Epithelial cell of alveolus of lung (primary cell): ENCODE results near the gene AGL. TPM values are rescaled to one million over a fixed set of nuclear protein-coding genes. Genes with fewer than 3 reads are reported as not detected.

ENCODE experiments used
- total RNA-seq: library from RNA; depleted of rRNA; stranded (reverse); fragments of >200 nt; gene quantifications from 2 replicates; pipeline ENCODE4 v1.2.1, GENCODE V29; 2015

Gene AGL
- 5.6 and 6.5 TPM in 2 replicates for total RNA-seq

DNA sequence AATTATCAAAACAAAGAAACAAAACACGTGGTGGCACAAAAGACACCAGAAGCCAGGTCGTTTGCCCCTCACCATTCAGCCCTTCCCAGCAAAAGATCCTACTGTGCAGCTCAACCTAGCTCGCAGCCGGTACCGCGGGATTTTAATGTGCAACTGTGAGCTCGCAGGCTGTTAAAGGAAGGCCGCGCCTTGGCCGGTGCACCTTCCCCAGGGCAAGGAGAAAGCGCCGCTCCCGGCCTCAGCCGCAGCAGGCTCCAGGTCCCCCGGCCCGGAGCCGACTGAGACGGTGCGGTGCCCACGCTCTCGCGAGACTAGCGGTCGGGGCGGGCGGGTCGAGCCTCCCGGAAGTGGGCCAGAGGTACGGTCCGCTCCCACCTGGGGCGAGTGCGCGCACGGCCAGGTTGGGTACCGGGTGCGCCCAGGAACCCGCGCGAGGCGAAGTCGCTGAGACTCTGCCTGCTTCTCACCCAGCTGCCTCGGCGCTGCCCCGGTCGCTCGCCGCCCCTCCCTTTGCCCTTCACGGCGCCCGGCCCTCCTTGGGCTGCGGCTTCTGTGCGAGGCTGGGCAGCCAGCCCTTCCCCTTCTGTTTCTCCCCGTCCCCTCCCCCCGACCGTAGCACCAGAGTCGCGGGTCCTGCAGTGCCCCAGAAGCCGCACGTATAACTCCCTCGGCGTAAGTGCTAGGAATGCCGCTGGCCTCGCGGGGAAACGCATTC is at the start of gene AGL:
Gene AGL (plus strand): TSS at position 618 of the 715 bp plus-strand sequence. CDS start 682 bp downstream, outside the sequence.

DNA sequence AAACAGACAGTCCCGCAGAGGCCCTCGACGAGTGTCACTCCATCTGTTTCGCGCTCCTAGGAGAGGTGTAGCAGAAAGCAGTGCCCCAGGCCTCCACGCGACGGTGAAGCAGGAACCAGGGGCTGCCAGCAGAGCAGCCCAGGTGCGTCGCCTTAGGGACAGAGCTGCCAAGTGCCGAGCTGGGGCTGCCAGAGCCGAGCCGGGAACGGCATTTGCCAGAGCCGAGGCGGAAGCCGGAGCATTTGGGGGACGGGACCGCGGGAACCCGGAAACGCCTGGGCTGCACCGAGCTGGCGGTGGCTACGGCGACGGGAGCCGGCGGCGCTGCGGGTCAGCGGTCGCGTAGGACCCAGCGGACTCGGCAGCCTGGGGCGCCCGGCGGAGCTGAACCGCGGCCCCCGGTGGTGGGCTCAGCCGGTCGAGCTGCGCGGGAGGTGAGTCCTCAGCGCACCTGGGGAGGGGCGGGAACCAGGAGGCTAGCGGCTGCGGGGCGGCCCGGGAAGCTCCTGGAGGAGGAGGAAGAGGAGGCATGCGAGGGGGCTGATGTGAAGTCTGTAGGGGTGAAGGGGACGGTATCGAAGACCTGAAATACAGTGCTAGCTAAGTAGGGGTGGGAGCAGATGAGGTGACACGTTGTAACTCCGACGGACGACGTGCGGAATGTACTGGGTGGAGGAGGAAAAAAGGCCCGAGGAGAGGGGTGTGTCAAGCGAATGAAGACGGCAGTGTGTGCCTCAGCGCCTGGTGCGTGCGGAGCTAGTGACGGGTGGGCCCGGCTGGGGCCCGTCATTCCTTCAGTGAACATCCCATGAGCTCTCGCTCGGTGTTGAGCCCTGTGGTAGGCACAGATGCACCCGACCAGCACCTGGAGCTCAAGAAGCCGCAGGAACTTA is 119.8 kb downstream of the AGL start, which contains the start of gene SLC35A3:
Gene SLC35A3 (plus strand): TSS at position 268 of the 893 bp plus-strand sequence. CDS start 23,559 bp downstream, outside the sequence.

Other genes with a start within 250 kb of the AGL start
- 0.13 and 1.1 TPM in 2 replicates for gene PALMD, start 204.2 kb upstream of the AGL start, total RNA-seq
- gene FRRS1, start 83.7 kb upstream of the AGL start, total RNA-seq: 5.0 and 7.4 TPM in 2 replicates
- gene SLC35A3, start 119.6 kb downstream of the AGL start, total RNA-seq: 7.3 and 10.3 TPM in 2 replicates